HT-29 (cell line): ENCODE data around the gene ACY1. TPM values are rescaled to one million over a fixed set of nuclear protein-coding genes. Genes with fewer than 3 reads are reported as not detected.
A peak's percentile ranks its signal among the peaks of the same experiment; 100 is the strongest.

Experiments used
- DNase-seq: peaks from one replicate; pipeline ENCODE4 v3.0.0-alpha.2; 2015; ENCODE audit warnings: low spot score
- total RNA-seq: library from RNA; depleted of rRNA; stranded (reverse); fragments of >200 nt; shearing (Covaris generic); gene quantifications from 2 replicates; pipeline ENCODE4 v1.2.3, GENCODE V29; 2014

ACY1 gene
- total RNA-seq, 1 experiment from 2014 or later = 164 TPM

- DNase-seq = no peak
These were observed 19.3 kb upstream of the ACY1 start for GRCh38 chr3:51963951-51964451.

- DNase-seq = no peak
These were observed 18.8 kb upstream of the ACY1 start for GRCh38 chr3:51964521-51964920.

GRCh38 chr3:51966016-51966415, 17.3 kb upstream of the ACY1 start:
- no peak for DNase-seq

GRCh38 chr3:51966486-51966885, 16.8 kb upstream of the ACY1 start:
- no peak for DNase-seq

- DNase-seq = no peak
These were observed 16.4 kb upstream of the ACY1 start for GRCh38 chr3:51966922-51967383.

GRCh38 chr3:51967384-51968169, 15.8 kb upstream of the ACY1 start, which contains the start of gene PCBP4:
Gene PCBP4 (minus strand): TSS chr3:51967454. CDS start chr3:51961240, 6,214 bp downstream.
- DNase-seq = no peak

GRCh38 chr3:51968170-51968775, 15.1 kb upstream of the ACY1 start:
- no peak for DNase-seq

- DNase-seq = no peak
These were observed 14.3 kb upstream of the ACY1 start for GRCh38 chr3:51968883-51969678.

- DNase-seq = no peak
These were observed 13.5 kb upstream of the ACY1 start for GRCh38 chr3:51969841-51970240.

GRCh38 chr3:51970606-51971300, 12.6 kb upstream of the ACY1 start:
- DNase-seq = no peak

GRCh38 chr3:51971350-51971749, 12.0 kb upstream of the ACY1 start:
- no peak for DNase-seq

- no peak for DNase-seq
These were observed 8.9 kb upstream of the ACY1 start for GRCh38 chr3:51974277-51974962.

GRCh38 chr3:51974963-51975851, 8.1 kb upstream of the ACY1 start, which contains the start of gene ABHD14A:
Gene ABHD14A (plus strand): TSS chr3:51975064. CDS start chr3:51975136, 72 bp downstream.
- peak; percentile 41 for DNase-seq

GRCh38 chr3:51975852-51976549, 7.3 kb upstream of the ACY1 start:
- no peak for DNase-seq

- DNase-seq = no peak
These were observed 5.7 kb upstream of the ACY1 start for GRCh38 chr3:51977446-51978142.

- no peak for DNase-seq
These were observed 5.2 kb upstream of the ACY1 start for GRCh38 chr3:51978143-51978502.

GRCh38 chr3:51980253-51980652, 3.1 kb upstream of the ACY1 start:
- no peak for DNase-seq

- peak; percentile 86 for DNase-seq
These were observed 940 bp upstream of the ACY1 start for GRCh38 chr3:51982352-51982837.
